HEK293T (cell line): Measurements from ENCODE around the gene NT5DC1.

Experiments used
- ARNT ChIP-seq: fragments of 450-650 bp; IDR thresholded peaks from 2 replicates; pipeline ENCODE4 v1.6.1; 2017; ENCODE audit warnings: mild to moderate bottlenecking
- BHLHE40 ChIP-seq: fragments of 450-650 bp; IDR thresholded peaks from 2 replicates; pipeline ENCODE4 v1.6.1; 2016; ENCODE audit warnings: mild to moderate bottlenecking, moderate library complexity, borderline replicate concordance
- CTBP1 ChIP-seq: fragments of 450-650 bp; IDR thresholded peaks from 2 replicates; pipeline ENCODE4 v1.6.1; 2016; ENCODE audit warnings: borderline replicate concordance
- ELF4 ChIP-seq: fragments of 450-650 bp; IDR thresholded peaks from 2 replicates; pipeline ENCODE4 v1.6.1; 2017; ENCODE audit warnings: antibody characterized with exemption
- FOXK2 ChIP-seq: fragments of 450-650 bp; IDR thresholded peaks from 2 replicates; pipeline ENCODE4 v1.6.1; 2016; ENCODE audit warnings: mild to moderate bottlenecking
- FOXM1 ChIP-seq: fragments of 450-650 bp; IDR thresholded peaks from 2 replicates; pipeline ENCODE4 v1.6.1; 2017; ENCODE audit warnings: mild to moderate bottlenecking, borderline replicate concordance
- HDGF ChIP-seq: fragments of 450-650 bp; IDR thresholded peaks from 2 replicates; pipeline ENCODE4 v1.6.1; 2017; ENCODE audit warnings: antibody characterized with exemption, borderline replicate concordance
- L3MBTL2 ChIP-seq: fragments of 450-650 bp; conservative IDR thresholded peaks from 2 replicates; pipeline ENCODE4 v1.6.1; 2016; ENCODE audit warnings: mild to moderate bottlenecking
- NFRKB ChIP-seq: fragments of 450-650 bp; IDR thresholded peaks from 2 replicates; pipeline ENCODE4 v1.6.1; 2016; ENCODE audit warnings: mild to moderate bottlenecking, moderate library complexity
- SP1 ChIP-seq: fragments of 450-650 bp; IDR thresholded peaks from 2 replicates; pipeline ENCODE4 v1.6.1; 2017
- SUZ12 ChIP-seq: fragments of 450-650 bp; IDR thresholded peaks from 2 replicates; pipeline ENCODE4 v1.6.1; 2016; ENCODE audit warnings: mild to moderate bottlenecking
- TF ChIP-seq, protein P1 (sequence below): fragments of 450-650 bp; IDR thresholded peaks from 2 replicates; pipeline ENCODE4 v1.6.1; 2016

DNA sequence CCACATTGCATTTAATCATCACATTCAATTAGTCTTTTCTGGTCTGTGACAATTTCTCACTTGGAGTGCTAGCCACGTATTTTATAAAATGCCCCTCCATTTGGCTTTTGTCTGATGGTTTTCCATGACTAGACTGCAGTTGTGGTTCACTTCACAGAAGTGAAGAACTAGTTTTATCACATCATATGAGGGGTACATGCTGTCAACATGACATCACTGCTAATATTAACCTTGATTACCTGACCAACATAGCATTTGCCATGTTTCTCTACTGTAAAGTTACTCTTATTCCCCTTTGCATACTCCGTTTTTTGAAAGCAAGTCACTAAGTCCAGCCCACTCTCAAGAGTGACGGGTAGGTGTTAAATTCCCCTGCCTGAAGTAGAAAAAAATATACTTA lies 73.3 kb downstream of the NT5DC1 start:
- TF ChIP-seq SP1 (no peak), BHLHE40 (no peak), FOXM1 (no peak), L3MBTL2 (no peak), ELF4 (no peak), HDGF (no peak), SUZ12 (no peak), ARNT (no peak), NFRKB (no peak), FOXK2 (no peak), CTBP1 (no peak)
- TF ChIP-seq, protein P1, sequence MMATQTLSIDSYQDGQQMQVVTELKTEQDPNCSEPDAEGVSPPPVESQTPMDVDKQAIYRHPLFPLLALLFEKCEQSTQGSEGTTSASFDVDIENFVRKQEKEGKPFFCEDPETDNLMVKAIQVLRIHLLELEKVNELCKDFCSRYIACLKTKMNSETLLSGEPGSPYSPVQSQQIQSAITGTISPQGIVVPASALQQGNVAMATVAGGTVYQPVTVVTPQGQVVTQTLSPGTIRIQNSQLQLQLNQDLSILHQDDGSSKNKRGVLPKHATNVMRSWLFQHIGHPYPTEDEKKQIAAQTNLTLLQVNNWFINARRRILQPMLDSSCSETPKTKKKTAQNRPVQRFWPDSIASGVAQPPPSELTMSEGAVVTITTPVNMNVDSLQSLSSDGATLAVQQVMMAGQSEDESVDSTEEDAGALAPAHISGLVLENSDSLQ: no peak
